ENCODE measurements around the gene KRT39. TPM values are rescaled to one million over a fixed set of nuclear protein-coding genes. Genes with fewer than 3 reads are reported as not detected.

Gene KRT39
- total RNA-seq, 1 experiment from 2014 or later: not detected

DNA sequence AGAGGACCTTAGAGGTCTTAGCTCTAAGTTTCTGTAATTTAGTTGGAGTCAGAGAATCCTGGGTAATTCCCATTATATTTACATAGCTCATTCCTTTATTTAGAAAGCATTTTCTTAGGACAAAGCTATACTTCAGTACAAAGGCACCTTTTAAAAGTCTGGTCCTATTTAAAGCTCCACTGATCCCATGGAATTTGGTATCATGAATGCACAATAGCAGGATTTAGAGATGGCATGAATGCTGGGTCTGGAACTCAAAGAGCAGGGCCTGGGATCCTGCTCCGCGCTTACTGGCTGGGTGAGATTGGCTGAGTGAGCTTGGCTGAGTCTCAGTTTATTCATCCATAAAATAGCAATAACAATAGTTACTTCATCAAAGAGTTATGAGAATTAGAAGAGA is 34.1 kb downstream of the KRT39 start:
- POLR2A ChIA-PET: no interaction called here
- ATAC-seq (no peak), DNase-seq (ENCODE audit: low read depth, low spot score) (no peak)
- Histone ChIP-seq H3K9me3 (ENCODE audit: control insufficient read depth, insufficient read depth, low read depth, low read length) (no peaks in the 10 kb centered on the region), H3K4me3 (ENCODE audit: low read depth in 2 of 2, low read length in 2 of 2) (no peak overlapping the region), H3K27ac (ENCODE audit: low read length) (no peak overlapping the region), H3K36me3 (ENCODE audit: control insufficient read depth, insufficient read depth, low read length) (no peaks in the 10 kb centered on the region), H3K27me3 (ENCODE audit: control insufficient read depth, insufficient read depth, low read length) (peaks cover 18% of the 10 kb centered on the region), H3K4me1 (ENCODE audit: control insufficient read depth, insufficient read depth, low read length) (no peaks in the 10 kb centered on the region)
- no TSS peak for BruUV-seq (replicated peaks)
- intact Hi-C loops (cut with micrococcal nuclease; ENCODE audit: unreplicated experiment) (no loop called here), in situ Hi-C loops (cut with HindIII; ENCODE audit: low pct_unique_long_range_greater_than_20kb, low sequenced_read_pairs) (no loop called here)
- no peak for TF ChIP-seq TCF7L2 (IDR thresholded peaks at IDR 0.05; ENCODE audit: low read depth, low read length)
- CTCF ChIA-PET: no interaction called here

GRCh38 chr17:40931311-40931710 is 35.4 kb downstream of the KRT39 start:
- Histone ChIP-seq H3K27ac (ENCODE audit: low read length) (no peak overlapping the region), H3K27me3 (ENCODE audit: control insufficient read depth, insufficient read depth, low read length) (peaks cover 18% of the 10 kb centered on the region), H3K36me3 (ENCODE audit: control insufficient read depth, insufficient read depth, low read length) (no peaks in the 10 kb centered on the region), H3K4me1 (ENCODE audit: control insufficient read depth, insufficient read depth, low read length) (no peaks in the 10 kb centered on the region), H3K4me3 (ENCODE audit: low read depth in 2 of 2, low read length in 2 of 2) (no peak overlapping the region), H3K9me3 (ENCODE audit: control insufficient read depth, insufficient read depth, low read depth, low read length) (no peaks in the 10 kb centered on the region)
- intact Hi-C loops (cut with micrococcal nuclease; ENCODE audit: unreplicated experiment) (no loop called here), in situ Hi-C loops (cut with HindIII; ENCODE audit: low pct_unique_long_range_greater_than_20kb, low sequenced_read_pairs) (no loop called here)
- ATAC-seq: no peak
- BruUV-seq (replicated peaks): no TSS peak
- ChIA-PET CTCF (no interaction called here), POLR2A (no interaction called here)
- no peak for DNase-seq (ENCODE audit: low read depth, low spot score)
- TF ChIP-seq POLR2AphosphoS5 (IDR thresholded peaks at IDR 0.05; ENCODE audit: low read depth, low read length): no peak
- TF ChIP-seq CTCF (IDR thresholded peaks at IDR 0.05): no peak
- no peak for TF ChIP-seq TCF7L2 (IDR thresholded peaks at IDR 0.05; ENCODE audit: low read depth, low read length)
- TF ChIP-seq REST (IDR thresholded peaks at IDR 0.05; ENCODE audit: insufficient read depth in 1 of 2, low read depth in 2 of 2, low read length in 1 of 2): no peak
- TF ChIP-seq SIN3A (IDR thresholded peaks at IDR 0.05; ENCODE audit: borderline replicate concordance, insufficient read depth, low read depth, low read length): no peak

- no TSS peak for BruUV-seq (replicated peaks)
Measured at GRCh38 chr17:40926341-40926740, 40.4 kb downstream of the KRT39 start.

More at GRCh38 chr17:40926341-40926740, 40.4 kb downstream of the KRT39 start:
- intact Hi-C loops (cut with micrococcal nuclease; ENCODE audit: unreplicated experiment): no loop called here
- no peak for DNase-seq (ENCODE audit: low read depth, low spot score)
- no peak overlapping the region for H3K4me3 ChIP-seq (ENCODE audit: low read depth in 2 of 2, low read length in 2 of 2)
- CTCF ChIA-PET: no interaction called here
- H3K36me3 ChIP-seq (ENCODE audit: control insufficient read depth, insufficient read depth, low read length): no peaks in the 10 kb centered on the region
- H3K27ac ChIP-seq (ENCODE audit: low read length): no peak overlapping the region
- H3K4me1 ChIP-seq (ENCODE audit: control insufficient read depth, insufficient read depth, low read length): no peaks in the 10 kb centered on the region
- no peaks in the 10 kb centered on the region; the same call in 1 of the 2 replicates for H3K27me3 ChIP-seq (ENCODE audit: control insufficient read depth, insufficient read depth, low read length)
- no peaks in the 10 kb centered on the region for H3K9me3 ChIP-seq (ENCODE audit: control insufficient read depth, insufficient read depth, low read depth, low read length)
- no peak for ATAC-seq
- in situ Hi-C loops (cut with HindIII; ENCODE audit: low pct_unique_long_range_greater_than_20kb, low sequenced_read_pairs): no loop called here
- POLR2A ChIA-PET: no interaction called here
- no peak for TF ChIP-seq CTCF (IDR thresholded peaks at IDR 0.05)
